Measurements from ENCODE around the gene ZNF385C. TPM values are rescaled to one million over a fixed set of nuclear protein-coding genes. Genes with fewer than 3 reads are reported as not detected.

Gene ZNF385C
- total RNA-seq, 2 donors from 2014 or later = 1.4 to 2.1 TPM

GRCh38 chr17:42120770-42121769 is 22.8 kb upstream of the ZNF385C start, which contains the start of gene KAT2A:
Gene KAT2A, minus strand, starts transcription at chr17:42121367. Its CDS starts 63 bp downstream, at chr17:42121304.
- 6 to 14% methylated on average over 18 to 53 of the region's 57 CpGs for WGBS, 2 experiments (ENCODE audit: insufficient coverage in 1 of 2, insufficient read length in 1 of 2)
- Histone ChIP-seq H3K27ac (ENCODE audit: low read depth, low read length) (peak within 1 kb of the TSS; percentile 49), H3K36me3 (ENCODE audit: control insufficient read depth, insufficient read depth, low read length) (peaks cover 25% of the 10 kb centered on the region), H3K4me1 (ENCODE audit: control insufficient read depth, insufficient read depth, low read length) (no peaks in the 10 kb centered on the region), H3K9ac (ENCODE audit: extremely low read depth, low read length, poor library complexity, severe bottlenecking) (peak within 1 kb of the TSS; percentile 20), H3K27me3 (ENCODE audit: control insufficient read depth, insufficient read depth, low read length, poor library complexity, severe bottlenecking) (no peaks in the 10 kb centered on the region), H3K9me3 (ENCODE audit: control insufficient read depth, low read length) (no peaks in the 10 kb centered on the region), H3K4me3 (ENCODE audit: low read length) (peak within 1 kb of the TSS; percentile 64)
- Mint-ChIP-seq H3K4me1 (peaks cover 7% of the 10 kb centered on the region), H3K36me3 (ENCODE audit: low read depth) (peaks cover 20% of the 10 kb centered on the region), H3K27ac (peak within 1 kb of the TSS; percentile 52), H3K9me3 (no peaks in the 10 kb centered on the region), H3K4me3 (peak within 1 kb of the TSS; percentile 51), H3K27me3 (ENCODE audit: insufficient read depth) (no peaks in the 10 kb centered on the region)
- TF ChIP-seq CTCF (conservative IDR thresholded peaks at IDR 0.05) = no peak
- DNase-seq = peak; percentile 96

- H3K36me3 ChIP-seq (ENCODE audit: control insufficient read depth, insufficient read depth, low read length) = peaks cover 27% of the 10 kb centered on the region
- WGBS, 2 experiments (ENCODE audit: insufficient coverage in 1 of 2, insufficient read length in 1 of 2) = 80 to 86% methylated on average over 1 to 7 of the region's 7 CpGs
- Mint-ChIP-seq H3K27me3 (ENCODE audit: insufficient read depth) (no peaks in the 10 kb centered on the region), H3K9me3 (no peaks in the 10 kb centered on the region), H3K27ac (no peak overlapping the region), H3K4me1 (peaks cover 7% of the 10 kb centered on the region), H3K36me3 (ENCODE audit: low read depth) (peaks cover 20% of the 10 kb centered on the region), H3K4me3 (peak overlapping the region; percentile 51)
- no peak overlapping the region for H3K9ac ChIP-seq (ENCODE audit: extremely low read depth, low read length, poor library complexity, severe bottlenecking)
- no peaks in the 10 kb centered on the region for H3K4me1 ChIP-seq (ENCODE audit: control insufficient read depth, insufficient read depth, low read length)
- H3K4me3 ChIP-seq (ENCODE audit: low read length) = peak overlapping the region; percentile 64
- no peak for DNase-seq
- no peaks in the 10 kb centered on the region for H3K27me3 ChIP-seq (ENCODE audit: control insufficient read depth, insufficient read depth, low read length, poor library complexity, severe bottlenecking)
- H3K9me3 ChIP-seq (ENCODE audit: control insufficient read depth, low read length) = no peaks in the 10 kb centered on the region
- H3K27ac ChIP-seq (ENCODE audit: low read depth, low read length) = no peak overlapping the region
- no peak for TF ChIP-seq CTCF (conservative IDR thresholded peaks at IDR 0.05)
These were observed 22.0 kb upstream of the ZNF385C start for GRCh38 chr17:42120161-42120769.

- Mint-ChIP-seq H3K36me3 (ENCODE audit: low read depth) (peaks cover 23% of the 10 kb centered on the region), H3K27ac (no peak overlapping the region), H3K4me3 (peak overlapping the region; percentile 51), H3K27me3 (ENCODE audit: insufficient read depth) (no peaks in the 10 kb centered on the region), H3K9me3 (no peaks in the 10 kb centered on the region), H3K4me1 (peaks cover 7% of the 10 kb centered on the region)
- WGBS, 2 experiments (ENCODE audit: insufficient coverage in 1 of 2, insufficient read length in 1 of 2) = 93 to 97% methylated on average over 17 to 18 of the region's 18 CpGs
- Histone ChIP-seq H3K4me1 (ENCODE audit: control insufficient read depth, insufficient read depth, low read length) (no peaks in the 10 kb centered on the region), H3K27ac (ENCODE audit: low read depth, low read length) (no peak overlapping the region), H3K36me3 (ENCODE audit: control insufficient read depth, insufficient read depth, low read length) (peaks cover 21% of the 10 kb centered on the region), H3K9me3 (ENCODE audit: control insufficient read depth, low read length) (no peaks in the 10 kb centered on the region), H3K9ac (ENCODE audit: extremely low read depth, low read length, poor library complexity, severe bottlenecking) (no peak overlapping the region), H3K4me3 (ENCODE audit: low read length) (no peak overlapping the region), H3K27me3 (ENCODE audit: control insufficient read depth, insufficient read depth, low read length, poor library complexity, severe bottlenecking) (no peaks in the 10 kb centered on the region)
- no peak for TF ChIP-seq CTCF (conservative IDR thresholded peaks at IDR 0.05)
- DNase-seq = no peak
These were observed 21.0 kb upstream of the ZNF385C start for GRCh38 chr17:42119301-42119700.

Data from endodermal cell (in vitro differentiated cells).